Mesendoderm (in vitro differentiated cells): Measurements from ENCODE around the gene PDE3A.
A peak's percentile ranks its signal among the peaks of the same experiment; 100 is the strongest.
"Not testable (repeated sequence)": the region's sequence is repeated elsewhere in the genome, so short reads cannot be mapped to it uniquely, and the experiment has no call there.

Source experiments
- DNase-seq: peaks from one replicate; pipeline ENCODE4 v3.0.0; 2013
- H2AK5ac ChIP-seq: 2 replicates; pipeline ENCODE4 v1.6.1; 2013; ENCODE audit warnings: low read length, inconsistent platforms
- H2BK120ac ChIP-seq: 2 replicates; pipeline ENCODE4 v1.6.1; 2013; ENCODE audit warnings: low read depth, mild to moderate bottlenecking, low read length, moderate library complexity, mixed read lengths
- H2BK15ac ChIP-seq: replicated peaks from 2 replicates; pipeline ENCODE4 v1.6.1; 2013; ENCODE audit warnings: low read depth, mild to moderate bottlenecking, moderate library complexity
- H2BK5ac ChIP-seq: 2 replicates; pipeline ENCODE4 v1.6.1; 2013; ENCODE audit warnings: low read length, inconsistent platforms
- H3K18ac ChIP-seq: 2 replicates; pipeline ENCODE4 v1.6.1; 2013; ENCODE audit warnings: mild to moderate bottlenecking, low read length, mixed read lengths
- H3K23ac ChIP-seq: one replicate; pipeline ENCODE4 v1.6.1; 2013; ENCODE audit warnings: low read length
- H3K27ac ChIP-seq: 2 replicates; pipeline ENCODE4 v1.5.1; 2013; ENCODE audit warnings: low read depth, mild to moderate bottlenecking, inconsistent platforms, low read length, moderate library complexity
- H3K27me3 ChIP-seq: 2 replicates; pipeline ENCODE4 v1.6.1; 2013; ENCODE audit warnings: low read length, control low read depth, mild to moderate bottlenecking, inconsistent platforms; ENCODE audit not compliant: insufficient read depth, poor library complexity
- H3K36me3 ChIP-seq: 2 replicates; pipeline ENCODE4 v1.6.1; 2013; ENCODE audit warnings: low read length, inconsistent platforms; ENCODE audit not compliant: control insufficient read depth, insufficient read depth
- H3K4ac ChIP-seq: one replicate; pipeline ENCODE4 v1.6.1; 2013; ENCODE audit warnings: low read depth, mild to moderate bottlenecking, low read length, moderate library complexity
- H3K4me1 ChIP-seq: 2 replicates; pipeline ENCODE4 v1.6.1; 2013; ENCODE audit warnings: low read depth, low read length, inconsistent platforms; ENCODE audit not compliant: control insufficient read depth
- H3K4me2 ChIP-seq: 2 replicates; pipeline ENCODE4 v1.6.1; 2013; ENCODE audit warnings: low read length
- H3K4me3 ChIP-seq: 2 replicates; pipeline ENCODE4 v1.5.1; 2013; ENCODE audit warnings: mild to moderate bottlenecking, low read length
- H3K56ac ChIP-seq: one replicate; pipeline ENCODE4 v1.6.1; 2013; ENCODE audit warnings: low read length
- H3K79me1 ChIP-seq: 2 replicates; pipeline ENCODE4 v1.6.1; 2013; ENCODE audit warnings: low read length, inconsistent platforms
- H3K79me2 ChIP-seq: 2 replicates; pipeline ENCODE4 v1.6.1; 2013; ENCODE audit warnings: mild to moderate bottlenecking, low read length; ENCODE audit not compliant: control insufficient read depth, insufficient read depth
- H3K9ac ChIP-seq: 2 replicates; pipeline ENCODE4 v1.6.1; 2013; ENCODE audit warnings: low read length, inconsistent platforms
- H4K5ac ChIP-seq: one replicate; pipeline ENCODE4 v1.6.1; 2013; ENCODE audit warnings: low read length
- H4K8ac ChIP-seq: one replicate; pipeline ENCODE4 v1.6.1; 2013; ENCODE audit warnings: low read depth, mild to moderate bottlenecking, control low read depth, low read length, moderate library complexity
- WGBS: extraction: QIAGEN DNeasy Blood & Tissue Kit; methylation state at CpG from one replicate; pipeline ENCODE4 v1.1.7; 2013; ENCODE audit warnings: low lambda C conversion rate, missing lambda C conversion rate; ENCODE audit not compliant: insufficient coverage; ENCODE audit errors: extremely low coverage; 5-methylcytosine and 5-hydroxymethylcytosine counted together

PDE3A gene

GRCh38 chr12:20547816-20548575 lies 179.7 kb downstream of the PDE3A start:
- Histone ChIP-seq H4K8ac (no peak overlapping the region), H3K79me2 (no peaks in the 10 kb centered on the region), H3K56ac (no peak overlapping the region), H4K5ac (no peak overlapping the region), H2BK120ac (no peak overlapping the region), H3K4ac (no peak overlapping the region), H3K4me1 (no peaks in the 10 kb centered on the region), H3K27ac (no peak overlapping the region), H3K36me3 (no peaks in the 10 kb centered on the region), H3K4me3 (no peak overlapping the region), H3K18ac (no peak overlapping the region), H3K4me2 (no peak overlapping the region), H2BK15ac (no peak overlapping the region), H2BK5ac (no peak overlapping the region), H3K27me3 (no peaks in the 10 kb centered on the region), H3K23ac (no peak overlapping the region), H2AK5ac (no peak overlapping the region), H3K9ac (no peak overlapping the region), H3K79me1 (no peaks in the 10 kb centered on the region)
- no CpG with 5 or more reads among the region's 2 CpGs for WGBS
- no peak for DNase-seq

DNA sequence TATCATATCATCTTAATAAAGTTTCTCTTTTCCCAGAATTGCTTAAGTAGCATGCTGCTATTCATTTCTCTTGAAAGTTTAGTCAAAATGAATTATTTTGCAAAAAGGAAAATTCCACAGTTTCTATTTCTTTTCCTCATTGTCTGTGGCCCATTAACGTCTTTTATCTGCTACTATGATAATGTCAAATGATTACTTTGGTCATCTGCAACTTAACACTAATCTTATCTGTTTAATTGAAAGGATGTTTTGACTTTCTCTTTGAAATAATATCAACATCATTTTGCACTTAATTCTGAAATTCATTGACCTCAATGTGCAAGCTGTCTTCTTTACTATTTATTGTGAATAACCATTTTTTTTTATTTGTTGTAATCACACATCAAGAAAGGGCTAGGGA lies 180.3 kb downstream of the PDE3A start:
- Histone ChIP-seq H2BK5ac (no peak overlapping the region), H3K23ac (no peak overlapping the region), H2BK15ac (no peak overlapping the region), H3K18ac (no peak overlapping the region), H3K4me2 (no peak overlapping the region), H3K4ac (no peak overlapping the region), H3K27ac (no peak overlapping the region), H2AK5ac (no peak overlapping the region), H3K79me1 (no peaks in the 10 kb centered on the region), H3K56ac (no peak overlapping the region), H4K8ac (no peak overlapping the region), H2BK120ac (no peak overlapping the region), H3K9ac (no peak overlapping the region), H3K27me3 (no peaks in the 10 kb centered on the region), H3K4me3 (no peak overlapping the region), H3K4me1 (no peaks in the 10 kb centered on the region), H4K5ac (no peak overlapping the region), H3K36me3 (no peaks in the 10 kb centered on the region), H3K79me2 (no peaks in the 10 kb centered on the region)
- no CpG with 5 or more reads among the region's 1 CpG for WGBS
- no peak for DNase-seq

- no peak overlapping the region for H2BK120ac ChIP-seq
- peak; percentile 32 for DNase-seq
- no peaks in the 10 kb centered on the region for H3K27me3 ChIP-seq
- H3K27ac ChIP-seq, result no peak overlapping the region
- no CpG with 5 or more reads among the region's 2 CpGs for WGBS
- no peak overlapping the region for H4K5ac ChIP-seq
- H3K23ac ChIP-seq, result no peak overlapping the region
- H3K56ac ChIP-seq, result no peak overlapping the region
- no peak overlapping the region for H3K4ac ChIP-seq
- no peak overlapping the region for H3K9ac ChIP-seq
- H2BK15ac ChIP-seq, result no peak overlapping the region
- H2BK5ac ChIP-seq, result no peak overlapping the region
- no peak overlapping the region for H3K4me2 ChIP-seq
- H2AK5ac ChIP-seq, result no peak overlapping the region
- no peak overlapping the region for H3K18ac ChIP-seq
- no peaks in the 10 kb centered on the region for H3K4me1 ChIP-seq
- no peaks in the 10 kb centered on the region for H3K79me1 ChIP-seq
- H3K4me3 ChIP-seq, result no peak overlapping the region
- no peaks in the 10 kb centered on the region for H3K79me2 ChIP-seq
- no peaks in the 10 kb centered on the region for H3K36me3 ChIP-seq
- H4K8ac ChIP-seq, result no peak overlapping the region
Measured at GRCh38 chr12:20549108-20549719, 180.9 kb downstream of the PDE3A start.

- H3K79me2 ChIP-seq, H3K18ac ChIP-seq, H3K23ac ChIP-seq, H3K4me3 ChIP-seq, H3K27me3 ChIP-seq, H3K56ac ChIP-seq, H2BK15ac ChIP-seq, H3K79me1 ChIP-seq, DNase-seq, H3K27ac ChIP-seq, H3K4ac ChIP-seq, H3K4me1 ChIP-seq, H4K5ac ChIP-seq, H3K36me3 ChIP-seq, H2BK120ac ChIP-seq, H3K9ac ChIP-seq, H2AK5ac ChIP-seq, H3K4me2 ChIP-seq, H4K8ac ChIP-seq, H2BK5ac ChIP-seq: not testable (repeated sequence)
- no CpG with 5 or more reads among the region's 48 CpGs for WGBS
Measured at GRCh38 chr12:20551742-20552442, 183.6 kb downstream of the PDE3A start.

DNA sequence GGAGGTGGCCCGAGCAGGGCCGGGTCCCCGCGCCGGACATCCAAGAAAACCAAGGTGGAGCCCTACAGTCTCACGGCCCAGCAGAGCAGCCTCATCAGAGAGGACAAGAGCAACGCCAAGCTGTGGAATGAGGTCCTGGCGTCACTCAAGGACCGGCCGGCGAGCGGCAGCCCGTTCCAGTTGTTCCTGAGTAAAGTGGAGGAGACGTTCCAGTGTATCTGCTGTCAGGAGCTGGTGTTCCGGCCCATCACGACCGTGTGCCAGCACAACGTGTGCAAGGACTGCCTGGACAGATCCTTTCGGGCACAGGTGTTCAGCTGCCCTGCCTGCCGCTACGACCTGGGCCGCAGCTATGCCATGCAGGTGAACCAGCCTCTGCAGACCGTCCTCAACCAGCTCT lies 184.2 kb downstream of the PDE3A start:
- not testable (repeated sequence) for H3K36me3 ChIP-seq, H3K4me2 ChIP-seq, H3K4me3 ChIP-seq, H3K4ac ChIP-seq, H2BK120ac ChIP-seq, H3K18ac ChIP-seq, H2BK15ac ChIP-seq, H4K5ac ChIP-seq, H4K8ac ChIP-seq, H3K79me2 ChIP-seq, H3K27ac ChIP-seq, H3K56ac ChIP-seq, H3K9ac ChIP-seq, DNase-seq, H3K4me1 ChIP-seq, H3K27me3 ChIP-seq, H2BK5ac ChIP-seq, H3K23ac ChIP-seq, H2AK5ac ChIP-seq, H3K79me1 ChIP-seq
- WGBS, result no CpG with 5 or more reads among the region's 23 CpGs
